Uterus (tissue), 4 donors: Measurements from ENCODE around the gene KASH5. TPM values are rescaled to one million over a fixed set of nuclear protein-coding genes. Genes with fewer than 3 reads are reported as not detected.

Experiments
- DNase-seq, 2 donors: peaks; one replicate each; pipeline ENCODE4 v3.0.0-alpha.2; 2019 to 2020
- H3K27ac ChIP-seq, 2 donors: fragments of 200-600 bp; sonication (generic); 1 replicate in 1 of 2; 2 replicates in 1 of 2; pipeline ENCODE4 v1.5.1; 2016 to 2018
- H3K27me3 ChIP-seq, 2 donors: fragments of 200-600 bp; sonication (generic); one replicate each; pipeline ENCODE4 v1.5.1; 2018 to 2019; ENCODE audit warnings: control low read depth in 1 of 2
- H3K36me3 ChIP-seq, 2 donors: fragments of 200-600 bp; sonication (generic); one replicate each; pipeline ENCODE4 v1.5.1; 2019; ENCODE audit warnings: control low read depth in 1 of 2
- H3K4me1 ChIP-seq, 2 donors: fragments of 200-600 bp; sonication (generic); one replicate each; pipeline ENCODE4 v1.5.1; 2018 to 2019; ENCODE audit warnings: control low read depth in 1 of 2
- H3K4me3 ChIP-seq, 2 donors: fragments of 200-600 bp; sonication (generic); 1 replicate in 1 of 2; 2 replicates in 1 of 2; pipeline ENCODE4 v1.5.1; 2018 to 2019; ENCODE audit warnings: mild to moderate bottlenecking in 1 of 2
- H3K9me3 ChIP-seq, 2 donors: fragments of 200-600 bp; sonication (generic); one replicate each; pipeline ENCODE4 v1.5.1; 2019; ENCODE audit warnings: control low read depth in 1 of 2
- CTCF ChIP-seq, 4 experiments: fragments of 200-600 bp in 2 of 4; fragments of 450-650 bp in 2 of 4; sonication (generic) in 2 of 4; IDR thresholded peaks; one replicate each; pipeline ENCODE4 v1.5.1; 2016 to 2019; ENCODE audit warnings: antibody characterized with exemption in 4 of 4, mild to moderate bottlenecking in 2 of 4, moderate library complexity in 1 of 4
- POLR2A ChIP-seq, 2 donors: fragments of 450-650 bp; IDR thresholded peaks; one replicate each; pipeline ENCODE4 v1.6.1; 2016; ENCODE audit warnings: antibody characterized with exemption in 2 of 2, mild to moderate bottlenecking in 1 of 2, moderate library complexity in 1 of 2
- intact Hi-C: fragments of 100-400 bp; cut with DNase I; formaldehyde crosslinking; loops from one replicate; pipeline ENCODE4 v1.15.1; 2023; ENCODE audit warnings: low total_unique reads
- total RNA-seq, 4 donors: library from RNA; depleted of rRNA in 3 of 4; stranded (reverse); fragments of >200 nt in 3 of 4; gene quantifications; one replicate each; pipeline versions ENCODE4 v1.1.0 to v1.2.4, GENCODE V29; 2014 to 2023
- donor health status: DM: yes; HTN: yes; CAD: no.

Gene KASH5
- total RNA-seq, 4 donors from 2014 or later, result 0.55 TPM; not detected in 3

DNA sequence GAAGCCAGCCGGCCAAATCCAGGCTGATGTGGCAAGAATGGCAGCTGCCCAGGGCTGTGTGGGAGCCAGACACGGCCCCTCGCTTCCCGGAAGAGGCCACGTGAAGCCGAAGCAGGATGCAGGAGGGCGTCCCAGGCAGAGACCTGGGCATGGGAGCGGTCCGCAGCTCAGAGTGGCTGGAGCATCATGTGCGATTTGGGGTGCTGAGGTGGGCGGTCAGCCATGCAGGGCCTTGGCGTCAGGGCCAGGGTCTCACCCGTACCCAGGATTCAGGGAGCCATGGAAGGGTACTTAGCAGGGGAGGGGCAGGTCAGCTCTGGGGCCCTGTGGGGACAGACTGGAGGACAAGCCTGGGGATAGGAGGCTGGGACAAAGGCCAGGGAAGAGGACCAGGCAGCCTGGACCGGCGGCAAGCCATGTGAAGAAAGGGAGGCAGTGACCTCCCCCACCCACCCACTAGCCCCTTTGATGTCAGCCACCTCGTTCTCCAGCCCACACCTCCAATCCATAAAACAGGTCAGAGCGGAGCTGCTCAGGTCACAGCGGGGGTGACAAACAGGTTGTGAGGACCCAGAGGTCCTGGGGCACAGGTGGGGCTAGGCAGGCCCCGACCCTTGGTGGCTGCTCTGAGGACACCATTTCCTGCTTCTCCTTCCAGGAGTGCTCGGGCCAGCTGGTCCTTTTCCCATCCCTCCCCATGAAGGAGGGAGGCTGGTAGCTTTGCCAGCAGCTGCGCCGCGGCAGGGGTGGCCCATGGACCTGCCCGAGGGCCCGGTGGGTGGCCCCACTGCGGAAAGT is 2.3 kb downstream of the KASH5 start:
- Histone ChIP-seq H3K4me1 (no peaks in the 10 kb centered on the region), H3K27ac (no peak overlapping the region), H3K4me3 (no peak overlapping the region), H3K27me3 (no peaks in the 10 kb centered on the region), H3K36me3 (no peaks in the 10 kb centered on the region), H3K9me3 (no peaks in the 10 kb centered on the region)
- intact Hi-C loops, result no loop called here
- TF ChIP-seq POLR2A (IDR thresholded peaks at IDR 0.05) (no peak), CTCF (IDR thresholded peaks at IDR 0.05) (no peak)
- DNase-seq, result no peak

- no peak for TF ChIP-seq CTCF (IDR thresholded peaks at IDR 0.05)
- no peak for TF ChIP-seq POLR2A (IDR thresholded peaks at IDR 0.05)
- Histone ChIP-seq H3K9me3 (no peaks in the 10 kb centered on the region), H3K36me3 (no peaks in the 10 kb centered on the region), H3K27me3 (no peaks in the 10 kb centered on the region), H3K27ac (no peak overlapping the region), H3K4me1 (no peaks in the 10 kb centered on the region), H3K4me3 (no peak overlapping the region)
- intact Hi-C loops, result no loop called here
- DNase-seq, result no peak
Observed at GRCh38 chr19:49390929-49391359, 2.9 kb downstream of the KASH5 start.

- no peak for TF ChIP-seq POLR2A (IDR thresholded peaks at IDR 0.05)
- peak; percentile 60 to 86 (median 77) for TF ChIP-seq CTCF (IDR thresholded peaks at IDR 0.05)
- Histone ChIP-seq H3K36me3 (no peaks in the 10 kb centered on the region), H3K27ac (no peak overlapping the region), H3K4me3 (no peak overlapping the region), H3K27me3 (no peaks in the 10 kb centered on the region), H3K4me1 (no peaks in the 10 kb centered on the region), H3K9me3 (no peaks in the 10 kb centered on the region)
- peak; percentile 64 to 75 for DNase-seq
- intact Hi-C loops, result no loop called here
Observed at GRCh38 chr19:49391581-49392399, 3.7 kb downstream of the KASH5 start.

GRCh38 chr19:49393881-49394280 is 5.8 kb downstream of the KASH5 start:
- Histone ChIP-seq H3K27ac (no peak overlapping the region), H3K4me3 (no peak overlapping the region), H3K27me3 (no peaks in the 10 kb centered on the region), H3K4me1 (no peaks in the 10 kb centered on the region), H3K36me3 (no peaks in the 10 kb centered on the region), H3K9me3 (no peaks in the 10 kb centered on the region)
- TF ChIP-seq POLR2A (IDR thresholded peaks at IDR 0.05) (no peak), CTCF (IDR thresholded peaks at IDR 0.05) (no peak)
- no peak for DNase-seq
- intact Hi-C loops, result no loop called here
